Endothelial cell of umbilical vein (primary cell): ENCODE data around the gene APOH.

Experiments
- EZH2 ChIP-seq: IDR thresholded peaks from 2 replicates; pipeline ENCODE4 v1.6.1; 2012; ENCODE audit warnings: borderline replicate concordance, low read depth, mild to moderate bottlenecking, moderate library complexity, low read length, inconsistent platforms; ENCODE audit not compliant: severe bottlenecking
- FOS ChIP-seq: IDR thresholded peaks from 2 replicates; pipeline ENCODE4 v1.6.1; 2011; ENCODE audit warnings: mild to moderate bottlenecking, low read length, moderate library complexity, borderline replicate concordance; ENCODE audit not compliant: insufficient read depth
- POLR2A ChIP-seq: IDR thresholded peaks from 2 replicates; pipeline ENCODE4 v1.6.1; 2012; ENCODE audit warnings: low read depth, mild to moderate bottlenecking, control low read depth, low read length

DNA sequence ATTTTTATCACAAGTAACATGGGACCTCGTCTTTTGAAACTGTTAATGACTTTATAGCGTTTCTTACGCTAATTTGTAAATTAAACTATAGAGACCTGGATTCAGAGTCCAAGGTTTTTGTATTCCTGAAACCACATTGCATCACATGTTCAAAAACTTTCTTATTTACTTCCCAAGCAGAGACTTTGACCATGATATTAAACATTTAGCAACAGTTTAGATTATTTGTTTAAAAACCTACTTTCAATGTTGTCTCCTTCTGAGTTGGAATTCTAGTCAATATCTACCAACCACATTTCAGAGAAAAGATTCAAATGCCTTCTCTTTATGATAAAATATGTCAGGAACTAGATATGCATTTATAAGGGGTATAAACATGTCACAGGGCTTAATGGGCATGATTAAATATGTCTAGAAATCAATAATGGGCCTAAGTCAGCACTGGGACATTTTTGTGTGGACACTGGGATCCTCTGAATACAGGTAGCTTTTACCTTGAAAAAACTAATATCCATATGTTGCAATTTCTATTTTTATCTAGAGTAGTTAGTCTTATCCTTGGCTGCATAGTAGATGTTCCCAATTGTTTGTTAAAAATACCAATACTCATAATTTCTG is 6.3 kb upstream of the APOH start:
- TF ChIP-seq POLR2A = no peak
- TF ChIP-seq FOS = no peak
- TF ChIP-seq EZH2 = no peak
